ENCODE results near the gene PCDHGC4.

Gene PCDHGC4

DNA sequence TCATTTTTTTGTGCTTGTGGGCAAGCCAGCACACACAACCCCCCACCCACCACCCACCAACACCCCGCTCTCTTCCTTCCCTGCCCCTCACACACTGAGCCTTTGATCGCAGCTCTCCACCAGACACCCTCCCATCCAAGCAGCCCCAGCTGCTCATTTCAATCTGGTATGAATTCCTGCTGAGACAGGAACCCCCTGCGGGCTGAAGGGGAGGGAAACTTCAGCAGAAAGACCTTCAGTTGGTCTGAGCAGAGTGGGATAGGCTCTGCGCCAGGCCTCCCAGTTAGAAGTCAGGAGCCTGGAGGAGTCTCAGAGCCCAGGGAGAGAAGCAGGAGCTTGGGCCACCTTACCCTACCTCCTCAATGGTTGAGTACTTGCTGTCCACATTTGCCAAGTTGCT is 11.2 kb downstream of the PCDHGC4 start:
- Histone ChIP-seq H3K9ac (peak overlapping the region; percentile 88), H3K9me3 (no peaks in the 10 kb centered on the region), H3K4me1 (peaks cover 80% of the 10 kb centered on the region), H3K4me3 (peak overlapping the region; percentile 68), H4K20me1 (no peaks in the 10 kb centered on the region), H3K36me3 (peaks cover 21% of the 10 kb centered on the region), H3K4me2 (peak overlapping the region; percentile 96), H3K27me3 (no peaks in the 10 kb centered on the region), H3K27ac (peak overlapping the region; percentile 96)
- TF ChIP-seq Cebpa-rat (IDR thresholded peaks at IDR 0.05) = no peak

DNA sequence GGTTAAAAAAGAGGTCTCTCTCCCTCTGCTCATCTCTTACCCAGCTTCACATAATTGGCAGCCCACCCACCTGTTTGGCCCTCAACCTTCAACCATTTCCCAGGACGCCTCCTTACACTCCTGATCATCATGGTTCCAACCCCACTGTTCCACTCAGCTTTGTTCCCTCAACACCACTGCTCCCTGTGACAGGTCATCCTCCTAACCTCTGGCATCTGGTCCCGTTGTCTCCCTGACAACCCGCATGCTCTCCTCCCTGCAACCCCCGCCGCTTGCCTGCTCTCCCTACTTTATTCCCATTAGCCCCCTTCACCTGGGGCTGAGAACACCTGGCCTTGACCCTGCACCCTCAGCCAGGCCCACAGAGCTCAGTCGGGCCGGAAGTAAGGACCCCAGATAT is 16.9 kb downstream of the PCDHGC4 start:
- Histone ChIP-seq H3K9me3 (no peaks in the 10 kb centered on the region), H3K27ac (peak overlapping the region; percentile 49; the same call in 1 of the 2 replicates), H3K4me1 (peaks cover 71% of the 10 kb centered on the region), H3K9ac (no peak overlapping the region), H3K36me3 (peaks cover 39% of the 10 kb centered on the region), H3K4me2 (no peak overlapping the region), H4K20me1 (no peaks in the 10 kb centered on the region), H3K4me3 (no peak overlapping the region), H3K27me3 (no peaks in the 10 kb centered on the region)
- TF ChIP-seq Cebpa-rat (IDR thresholded peaks at IDR 0.05) = no peak

DNA sequence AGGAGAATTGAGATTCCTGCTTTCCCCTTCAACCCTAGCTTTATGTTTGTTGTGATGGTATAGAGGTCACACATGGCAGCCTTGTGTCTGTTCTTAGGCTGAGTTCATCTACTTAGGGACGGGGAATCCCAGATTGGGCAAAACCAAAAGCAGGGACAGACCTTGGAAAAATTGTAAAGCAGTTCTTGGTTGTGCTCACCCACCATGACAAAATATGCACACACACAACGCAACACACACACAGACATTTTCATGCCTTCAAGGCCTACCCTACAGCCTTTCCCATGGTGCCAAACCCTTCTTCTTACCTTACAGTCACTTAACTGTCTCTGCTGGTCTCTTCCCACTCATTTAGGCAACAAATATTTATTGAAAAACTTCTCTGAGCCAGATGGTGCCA is 18.9 kb downstream of the PCDHGC4 start:
- Histone ChIP-seq H3K9me3 (no peaks in the 10 kb centered on the region), H3K4me2 (peak overlapping the region; percentile 98), H3K9ac (peak overlapping the region; percentile 91; the same call in 1 of the 2 replicates), H3K4me1 (peaks cover 70% of the 10 kb centered on the region), H3K27me3 (no peaks in the 10 kb centered on the region), H3K27ac (peak overlapping the region; percentile 99), H3K36me3 (peaks cover 29% of the 10 kb centered on the region), H3K4me3 (no peak overlapping the region), H4K20me1 (no peaks in the 10 kb centered on the region)
- TF ChIP-seq Cebpa-rat (IDR thresholded peaks at IDR 0.05) = no peak

GRCh38 chr5:141504216-141504615 is 19.4 kb downstream of the PCDHGC4 start:
- Histone ChIP-seq H3K36me3 (peaks cover 29% of the 10 kb centered on the region), H4K20me1 (no peaks in the 10 kb centered on the region), H3K4me1 (peaks cover 69% of the 10 kb centered on the region), H3K27ac (peak overlapping the region; percentile 99), H3K9ac (peak overlapping the region; percentile 91; the same call in 1 of the 2 replicates), H3K27me3 (no peaks in the 10 kb centered on the region), H3K4me2 (peak overlapping the region; percentile 98), H3K9me3 (no peaks in the 10 kb centered on the region), H3K4me3 (no peak overlapping the region; the same call in 1 of the 2 replicates)
- TF ChIP-seq Cebpa-rat (IDR thresholded peaks at IDR 0.05) = no peak

GRCh38 chr5:141506381-141507155 is 21.7 kb downstream of the PCDHGC4 start:
- peak overlapping the region; percentile 91 for H3K9ac ChIP-seq

GRCh38 chr5:141507387-141508091 is 22.7 kb downstream of the PCDHGC4 start:
- H3K27ac ChIP-seq = peak overlapping the region; percentile 99
- H3K4me1 ChIP-seq = peaks cover 95% of the 10 kb centered on the region
- peak overlapping the region; percentile 61 for H3K4me3 ChIP-seq
- no peaks in the 10 kb centered on the region for H3K27me3 ChIP-seq
- H3K9me3 ChIP-seq = no peaks in the 10 kb centered on the region
- no peaks in the 10 kb centered on the region for H4K20me1 ChIP-seq
- TF ChIP-seq Cebpa-rat (IDR thresholded peaks at IDR 0.05) = no peak
- H3K9ac ChIP-seq = peak overlapping the region; percentile 91
- peaks cover 21% of the 10 kb centered on the region; the same call in 1 of the 2 replicates for H3K36me3 ChIP-seq
- peak overlapping the region; percentile 98 for H3K4me2 ChIP-seq

More at GRCh38 chr5:141506381-141507155, 21.7 kb downstream of the PCDHGC4 start:
- H3K36me3 ChIP-seq = peaks cover 18% of the 10 kb centered on the region
- no peaks in the 10 kb centered on the region for H3K9me3 ChIP-seq
- peak overlapping the region; percentile 98 for H3K4me2 ChIP-seq
- H3K4me3 ChIP-seq = peak overlapping the region; percentile 61
- H3K27ac ChIP-seq = peak overlapping the region; percentile 99
- TF ChIP-seq Cebpa-rat (IDR thresholded peaks at IDR 0.05) = no peak
- H3K27me3 ChIP-seq = no peaks in the 10 kb centered on the region
- H4K20me1 ChIP-seq = no peaks in the 10 kb centered on the region
- peaks cover 92% of the 10 kb centered on the region for H3K4me1 ChIP-seq

DNA sequence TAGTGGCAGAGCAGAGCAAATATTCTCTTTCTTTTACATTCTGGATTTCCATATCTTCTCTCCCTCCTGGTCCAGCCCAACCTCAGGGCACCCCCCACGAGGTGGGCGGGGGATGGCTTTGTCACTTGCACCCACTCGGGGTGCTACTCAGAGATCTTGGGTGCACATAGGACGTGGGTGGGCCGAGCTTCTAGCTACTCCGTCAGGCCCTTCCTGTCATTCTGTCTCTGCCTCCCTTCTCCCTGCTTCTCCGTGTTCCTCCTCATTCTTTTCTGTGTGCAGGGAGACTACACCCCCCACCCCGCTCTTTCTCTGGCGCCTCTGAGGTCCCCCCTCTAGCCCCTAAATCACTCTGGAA is 23.6 kb downstream of the PCDHGC4 start:
- Histone ChIP-seq H3K27me3 (no peaks in the 10 kb centered on the region), H3K4me2 (peak overlapping the region; percentile 98), H4K20me1 (no peaks in the 10 kb centered on the region), H3K27ac (peak overlapping the region; percentile 99), H3K36me3 (peaks cover 15% of the 10 kb centered on the region; the same call in 1 of the 2 replicates), H3K4me3 (peak overlapping the region; percentile 61), H3K9me3 (no peaks in the 10 kb centered on the region), H3K4me1 (peaks cover 95% of the 10 kb centered on the region), H3K9ac (peak overlapping the region; percentile 91)
- TF ChIP-seq Cebpa-rat (IDR thresholded peaks at IDR 0.05) = no peak

DNA sequence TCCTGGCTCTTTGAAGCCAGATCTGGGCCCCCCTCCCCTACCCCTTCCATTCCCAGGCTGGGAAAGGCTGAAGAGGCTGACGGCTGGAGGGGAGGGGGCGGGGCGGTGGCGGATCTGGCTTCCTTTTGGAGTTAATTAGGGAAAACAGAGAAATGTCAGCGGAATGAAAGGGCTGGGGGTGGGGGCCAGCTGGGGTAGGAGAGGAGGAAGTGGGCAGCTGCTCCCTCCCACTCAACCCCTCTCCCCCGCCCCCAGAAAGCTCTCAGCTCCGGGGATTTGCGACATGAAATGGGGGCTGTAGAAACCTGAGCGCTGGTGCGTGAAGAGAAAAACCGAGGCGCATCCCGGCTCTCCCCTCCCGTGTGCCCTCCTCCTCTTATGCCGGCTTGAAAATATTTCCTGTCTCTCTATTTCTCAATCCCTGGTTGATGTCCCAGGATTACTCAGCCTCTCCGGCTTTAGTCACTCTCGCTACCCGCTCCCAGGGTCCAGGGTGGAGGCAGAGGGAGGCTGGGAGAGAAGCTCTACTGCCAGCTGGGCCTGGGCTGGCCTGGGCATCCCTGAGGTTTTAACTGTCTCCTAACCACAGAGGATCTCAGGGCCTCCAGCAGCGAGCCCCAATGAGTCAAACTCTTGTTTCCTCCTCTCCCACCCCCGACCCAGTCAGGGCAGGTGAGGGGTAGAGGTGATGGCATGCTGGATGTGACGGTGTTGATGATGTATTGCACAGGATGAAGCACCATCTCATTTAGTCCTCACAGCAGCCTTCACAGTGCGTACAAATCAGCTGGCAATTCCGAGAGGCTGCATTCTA is 24.2 kb downstream of the PCDHGC4 start:
- Histone ChIP-seq H3K4me1 (peaks cover 95% of the 10 kb centered on the region), H3K36me3 (peaks cover 15% of the 10 kb centered on the region; the same call in 1 of the 2 replicates), H3K27ac (peak overlapping the region; percentile 99), H3K4me3 (peak overlapping the region; percentile 61), H3K27me3 (no peaks in the 10 kb centered on the region), H3K4me2 (peak overlapping the region; percentile 98), H3K9ac (peak overlapping the region; percentile 91), H3K9me3 (no peaks in the 10 kb centered on the region), H4K20me1 (no peaks in the 10 kb centered on the region)
- TF ChIP-seq Cebpa-rat (IDR thresholded peaks at IDR 0.05) = peak; percentile 72

GRCh38 chr5:141510160-141510559 is 25.3 kb downstream of the PCDHGC4 start:
- H3K27me3 ChIP-seq = no peaks in the 10 kb centered on the region
- H3K4me1 ChIP-seq = peaks cover 95% of the 10 kb centered on the region
- H3K27ac ChIP-seq = peak overlapping the region; percentile 99
- peaks cover 15% of the 10 kb centered on the region; the same call in 1 of the 2 replicates for H3K36me3 ChIP-seq
- no peaks in the 10 kb centered on the region for H4K20me1 ChIP-seq
- H3K4me2 ChIP-seq = peak overlapping the region; percentile 98
- H3K9me3 ChIP-seq = no peaks in the 10 kb centered on the region
- H3K4me3 ChIP-seq = peak overlapping the region; percentile 61
- TF ChIP-seq Cebpa-rat (IDR thresholded peaks at IDR 0.05) = no peak
- peak overlapping the region; percentile 91 for H3K9ac ChIP-seq
